Skeletal muscle cell (primary cell): ENCODE data around the gene FAM222B.
"Not testable (repeated sequence)": the region's sequence is repeated elsewhere in the genome, so short reads cannot be mapped to it uniquely, and the experiment has no call there.

Experiments
- DNase-seq: peaks from one replicate; pipeline ENCODE4 v3.0.0-alpha.2; 2010; ENCODE audit warnings: low read depth
- H3K4me3 ChIP-seq: 2 replicates; pipeline ENCODE4 v1.5.1; 2011; ENCODE audit warnings: low read depth, mild to moderate bottlenecking, control low read depth, low read length, moderate library complexity

The FAM222B gene

GRCh38 chr17:28842282-28843012 is at the start of gene FAM222B:
FAM222B (minus strand) TSS chr17:28842790; CDS start chr17:28766667, 76,123 bp downstream.
- peak within 1 kb of the TSS; percentile 93 for H3K4me3 ChIP-seq
- DNase-seq = peak; percentile 41

GRCh38 chr17:28892024-28892423 is 49.4 kb upstream of the FAM222B start:
- no peak overlapping the region for H3K4me3 ChIP-seq
- DNase-seq = no peak

GRCh38 chr17:28891201-28891600 is 48.6 kb upstream of the FAM222B start:
- no peak for DNase-seq
- H3K4me3 ChIP-seq = no peak overlapping the region

GRCh38 chr17:28889996-28890395 is 47.4 kb upstream of the FAM222B start:
- no peak for DNase-seq
- no peak overlapping the region for H3K4me3 ChIP-seq

GRCh38 chr17:28888832-28889231 is 46.2 kb upstream of the FAM222B start:
- no peak overlapping the region for H3K4me3 ChIP-seq
- no peak for DNase-seq

GRCh38 chr17:28887871-28888471 is 45.4 kb upstream of the FAM222B start:
- DNase-seq = no peak
- H3K4me3 ChIP-seq = no peak overlapping the region

GRCh38 chr17:28885951-28886350 is 43.4 kb upstream of the FAM222B start:
- no peak overlapping the region for H3K4me3 ChIP-seq
- no peak for DNase-seq

GRCh38 chr17:28885363-28885762 is 42.8 kb upstream of the FAM222B start:
- no peak overlapping the region for H3K4me3 ChIP-seq

GRCh38 chr17:28883967-28884702 is 41.5 kb upstream of the FAM222B start:
- H3K4me3 ChIP-seq = no peak overlapping the region
- DNase-seq = no peak

More at GRCh38 chr17:28885363-28885762, 42.8 kb upstream of the FAM222B start:
- no peak for DNase-seq

GRCh38 chr17:28882154-28882895 is 39.7 kb upstream of the FAM222B start:
- no peak for DNase-seq

GRCh38 chr17:28881533-28882056 is 39.0 kb upstream of the FAM222B start:
- no peak for DNase-seq
- H3K4me3 ChIP-seq = no peak overlapping the region

More at GRCh38 chr17:28882154-28882895, 39.7 kb upstream of the FAM222B start:
- H3K4me3 ChIP-seq = no peak overlapping the region

GRCh38 chr17:28880572-28880945 is 38.0 kb upstream of the FAM222B start:
- DNase-seq = no peak
- H3K4me3 ChIP-seq = no peak overlapping the region

- no peak overlapping the region for H3K4me3 ChIP-seq
- DNase-seq = no peak
Measured at GRCh38 chr17:28879886-28880571, 37.4 kb upstream of the FAM222B start.

- H3K4me3 ChIP-seq = no peak overlapping the region
- DNase-seq = no peak
Measured at GRCh38 chr17:28878981-28879380, 36.4 kb upstream of the FAM222B start.

GRCh38 chr17:28878158-28878910 is 35.7 kb upstream of the FAM222B start:
- DNase-seq = no peak
- H3K4me3 ChIP-seq = no peak overlapping the region

GRCh38 chr17:28877150-28877711 is 34.6 kb upstream of the FAM222B start:
- DNase-seq, H3K4me3 ChIP-seq: not testable (repeated sequence)

- H3K4me3 ChIP-seq = no peak overlapping the region
- no peak for DNase-seq
Measured at GRCh38 chr17:28875848-28876550, 33.4 kb upstream of the FAM222B start.
